Mammary epithelial cell (primary cell): ENCODE measurements around the gene SMPD2.

Experiments
- EZH2 ChIP-seq: IDR thresholded peaks from 2 replicates; pipeline ENCODE4 v1.6.1; 2012; ENCODE audit warnings: low read length, inconsistent platforms, borderline replicate concordance
- TF ChIP-seq, protein P1 (sequence below), 2 donors: IDR thresholded peaks in 1 of 2; conservative IDR thresholded peaks in 1 of 2; 2 replicates each; pipeline ENCODE4 v1.5.1; 2011 to 2012; ENCODE audit warnings: inconsistent platforms in 2 of 2, low read length in 2 of 2, mild to moderate bottlenecking in 2 of 2, control low read depth in 1 of 2, low read depth in 1 of 2; ENCODE audit not compliant: insufficient read depth in 1 of 2; ENCODE audit errors: extremely low read depth in 1 of 2

DNA sequence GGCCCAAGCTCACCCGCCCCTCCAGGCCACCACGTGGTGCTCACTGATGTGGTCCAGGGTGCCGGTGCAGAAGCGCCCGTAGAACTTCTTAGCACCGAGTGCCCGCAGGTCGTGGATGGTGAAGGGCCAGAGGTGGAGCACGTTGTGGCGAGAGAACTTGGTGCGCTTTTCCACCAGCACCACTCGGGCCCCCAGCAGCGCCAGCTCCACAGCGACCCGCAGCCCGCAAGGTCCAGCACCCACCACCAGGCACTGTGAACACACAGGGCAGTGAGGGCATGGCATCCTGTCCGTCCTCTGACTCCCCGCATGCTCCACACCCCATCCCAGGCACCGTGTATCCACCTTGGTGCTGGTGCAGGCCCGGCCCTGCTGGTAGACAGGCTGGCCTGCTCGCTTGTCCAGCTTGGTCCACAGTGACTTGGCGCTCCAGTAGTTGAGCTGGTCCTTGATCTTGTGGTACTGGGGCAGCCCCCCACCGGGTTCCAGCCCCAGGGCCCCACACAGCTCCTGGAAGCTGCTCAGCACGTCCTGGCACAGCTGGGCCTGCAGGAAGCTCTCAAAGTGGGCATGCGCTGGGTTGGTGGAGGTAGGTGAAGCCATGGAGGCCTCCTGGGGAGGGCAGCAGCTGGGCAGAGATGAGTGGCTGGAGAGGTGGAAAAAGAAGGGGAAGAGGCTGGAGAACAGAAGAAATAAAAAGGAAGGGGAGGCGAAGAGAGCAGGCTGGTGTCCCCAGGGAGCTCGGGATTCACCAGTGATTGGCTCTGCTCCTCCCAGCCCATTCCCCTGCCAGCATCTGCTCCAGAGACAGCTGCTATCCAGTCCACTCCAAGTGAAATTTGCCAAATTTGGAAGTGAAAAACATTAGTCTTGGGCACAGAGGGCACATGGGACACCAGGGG is 13.3 kb downstream of the SMPD2 start:
- no peak for TF ChIP-seq EZH2
- TF ChIP-seq, protein P1, sequence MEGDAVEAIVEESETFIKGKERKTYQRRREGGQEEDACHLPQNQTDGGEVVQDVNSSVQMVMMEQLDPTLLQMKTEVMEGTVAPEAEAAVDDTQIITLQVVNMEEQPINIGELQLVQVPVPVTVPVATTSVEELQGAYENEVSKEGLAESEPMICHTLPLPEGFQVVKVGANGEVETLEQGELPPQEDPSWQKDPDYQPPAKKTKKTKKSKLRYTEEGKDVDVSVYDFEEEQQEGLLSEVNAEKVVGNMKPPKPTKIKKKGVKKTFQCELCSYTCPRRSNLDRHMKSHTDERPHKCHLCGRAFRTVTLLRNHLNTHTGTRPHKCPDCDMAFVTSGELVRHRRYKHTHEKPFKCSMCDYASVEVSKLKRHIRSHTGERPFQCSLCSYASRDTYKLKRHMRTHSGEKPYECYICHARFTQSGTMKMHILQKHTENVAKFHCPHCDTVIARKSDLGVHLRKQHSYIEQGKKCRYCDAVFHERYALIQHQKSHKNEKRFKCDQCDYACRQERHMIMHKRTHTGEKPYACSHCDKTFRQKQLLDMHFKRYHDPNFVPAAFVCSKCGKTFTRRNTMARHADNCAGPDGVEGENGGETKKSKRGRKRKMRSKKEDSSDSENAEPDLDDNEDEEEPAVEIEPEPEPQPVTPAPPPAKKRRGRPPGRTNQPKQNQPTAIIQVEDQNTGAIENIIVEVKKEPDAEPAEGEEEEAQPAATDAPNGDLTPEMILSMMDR (conservative IDR thresholded peaks at IDR 0.05 in 1 of 2, IDR thresholded peaks at IDR 0.05 in 1 of 2; ENCODE audit: extremely low read depth in 1 of 2, insufficient read depth in 1 of 2, low read depth in 1 of 2, low read length in 2 of 2): no peak
